K562 (cell line): ENCODE measurements around the gene NDRG3. TPM values are rescaled to one million over a fixed set of nuclear protein-coding genes. Genes with fewer than 3 reads are reported as not detected.

Source experiments
- BRF2 ChIP-seq: IDR thresholded peaks from 3 replicates; pipeline ENCODE4 v1.6.1; 2011; ENCODE audit warnings: borderline replicate concordance, mild to moderate bottlenecking; ENCODE audit not compliant: insufficient read length, insufficient read depth
- CUX1 ChIP-seq: fragments of 200-800 bp; sonication (Bioruptor generic); IDR thresholded peaks from 2 replicates; pipeline ENCODE4 v1.6.1; 2016; ENCODE audit warnings: missing genetic modification characterization, missing compliant biosample characterization
- TCF7 ChIP-seq: sonication (generic); IDR thresholded peaks from 2 replicates; pipeline ENCODE4 v1.6.1; 2016; ENCODE audit warnings: antibody characterized with exemption, borderline replicate concordance
- ZNF318 ChIP-seq, 2 experiments: fragments of 450-650 bp; IDR thresholded peaks; 2 replicates each; pipeline ENCODE4 v1.6.1; 2016; ENCODE audit warnings: mild to moderate bottlenecking in 2 of 2, borderline replicate concordance in 1 of 2, low read depth in 1 of 2, moderate library complexity in 1 of 2
- ZNF518B ChIP-seq: fragments of 250-450 bp; sonication (Bioruptor Pico); IDR thresholded peaks from 2 replicates; pipeline ENCODE4 v1.5.0; 2021; ENCODE audit warnings: mild to moderate bottlenecking, moderate library complexity
- polyA plus RNA-seq, 8 experiments: library from polyadenylated mRNA; depleted of rRNA in 4 of 8; stranded (reverse) in 5 of 8; unstranded in 3 of 8; fragments of >200 nt; fragmentation: Nextera tagmentation in 2 of 8; fragmentation: Illumina TruSeq in 1 of 8; extraction: Ambion mirVana in 2 of 8; extraction: Trizol in 1 of 8; gene quantifications; 2 replicates each; pipeline versions ENCODE4 v1.2.1 to v1.2.3, GENCODE V29; 2011 to 2014; ENCODE audit warnings: inconsistent platforms in 1 of 8, missing spikeins in 1 of 8
- total RNA-seq, 7 experiments: library from RNA; depleted of rRNA in 6 of 7; stranded (reverse); fragments of >200 nt in 6 of 7; fragmentation: Illumina TruSeq in 2 of 7; extraction: Trizol in 2 of 7; gene quantifications; 2 replicates each; pipeline versions ENCODE4 v1.2.1 to v1.2.3, GENCODE V29; 2011 to 2021; ENCODE audit warnings: low replicate concordance in 1 of 7

NDRG3 gene
- total and polyA plus RNA-seq, 9 of the 15 experiments (the other 6 are each of a cell fraction or from before 2014, with no cell fraction given) = 14.6 to 39.4 (median 24.4) TPM

GRCh38 chr20:36773597-36774390 lies 27.9 kb upstream of the NDRG3 start, which contains the start of gene DSN1 (continued):
- TF ChIP-seq ZNF318 (IDR thresholded peaks at IDR 0.05; ENCODE audit: borderline replicate concordance in 1 of 2, low read depth in 1 of 2) (peak in 1 of 2 experiments; percentile 18; a peak in 1 of 4 replicates), BRF2 (no peak), CUX1 (no peak), ZNF518B (no peak), TCF7 (no peak)
